NCI-H510A (cell line): ENCODE results near the gene GALNT13.

Experiments
- DNase-seq: peaks from one replicate; lab custom pipeline; 2025; lab: John Stamatoyannopoulos, UW

The GALNT13 gene

DNA sequence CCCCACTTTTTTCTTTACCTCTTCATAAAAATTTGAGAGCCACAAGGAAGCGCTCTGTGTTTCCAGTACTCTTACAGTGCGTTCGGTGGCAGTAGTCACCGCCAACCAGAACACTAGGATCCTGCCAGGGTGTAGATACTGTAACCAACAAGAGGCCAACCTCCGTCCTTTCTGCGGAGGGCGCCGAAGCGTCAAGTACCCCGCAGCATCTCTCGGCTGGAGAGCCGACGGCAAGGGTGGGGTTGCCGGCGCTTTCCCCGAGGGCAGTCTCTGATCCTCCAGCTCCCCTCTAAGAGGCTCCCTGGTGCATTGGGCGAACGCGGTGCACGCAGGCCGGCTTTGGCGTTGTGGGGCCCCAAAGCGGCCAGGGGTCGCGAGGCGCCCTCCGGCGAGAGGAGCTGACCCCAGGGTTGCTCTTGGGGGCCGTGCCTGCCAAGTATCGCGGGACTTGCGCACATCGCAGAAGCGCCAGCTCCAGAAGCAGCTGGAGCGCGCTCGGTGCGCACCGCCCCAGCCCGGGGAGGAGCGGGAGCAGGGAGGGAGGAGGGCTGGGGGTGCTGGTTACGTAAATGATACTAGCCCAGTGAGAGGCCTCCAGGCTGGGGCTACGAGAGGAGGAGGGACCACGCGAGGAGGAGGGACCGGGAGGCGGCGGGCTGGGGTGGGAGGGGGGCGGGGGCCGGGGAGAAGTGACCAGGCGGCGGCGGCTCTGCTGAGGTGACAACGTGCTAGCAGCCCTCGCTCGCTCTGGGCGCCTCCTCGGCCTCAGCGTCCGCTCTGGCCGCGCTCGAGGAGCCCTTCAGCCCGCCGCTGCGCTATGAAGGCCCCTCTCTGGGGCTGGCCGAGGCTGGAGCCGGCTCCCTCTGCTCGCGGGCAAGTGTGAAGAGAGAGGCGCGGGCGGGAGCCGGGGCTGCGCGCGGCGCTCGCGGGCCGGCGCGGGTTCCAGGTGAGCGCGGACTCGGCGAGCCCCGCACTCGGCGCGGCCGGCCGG is at the start of gene GALNT13:
GALNT13 (plus strand) TSS at position 692 of the 991 bp plus-strand sequence.
- DNase-seq = peak; percentile 83

DNA sequence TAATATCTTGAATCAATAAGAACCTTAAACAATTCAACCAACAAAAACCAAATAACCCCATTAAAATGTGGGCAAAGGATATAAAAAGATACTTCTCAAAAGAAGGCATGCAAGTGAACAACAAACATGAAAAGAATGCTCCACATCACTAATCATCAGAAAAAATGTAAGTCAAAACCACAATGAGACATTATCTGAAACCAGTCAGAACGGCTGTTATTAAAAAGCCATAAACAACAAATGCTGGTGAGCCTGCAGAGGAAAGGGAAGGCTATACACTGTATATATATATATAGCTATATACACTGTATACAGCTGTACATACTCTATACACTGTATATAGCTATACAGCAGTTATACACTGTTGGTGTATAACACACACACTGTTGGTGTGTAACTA is 47.8 kb upstream of the GALNT13 start:
- DNase-seq = no peak

GRCh38 chr2:153828335-153828734 is 43.4 kb upstream of the GALNT13 start:
- DNase-seq = no peak

GRCh38 chr2:153834662-153835061 is 37.1 kb upstream of the GALNT13 start:
- DNase-seq = no peak

DNA sequence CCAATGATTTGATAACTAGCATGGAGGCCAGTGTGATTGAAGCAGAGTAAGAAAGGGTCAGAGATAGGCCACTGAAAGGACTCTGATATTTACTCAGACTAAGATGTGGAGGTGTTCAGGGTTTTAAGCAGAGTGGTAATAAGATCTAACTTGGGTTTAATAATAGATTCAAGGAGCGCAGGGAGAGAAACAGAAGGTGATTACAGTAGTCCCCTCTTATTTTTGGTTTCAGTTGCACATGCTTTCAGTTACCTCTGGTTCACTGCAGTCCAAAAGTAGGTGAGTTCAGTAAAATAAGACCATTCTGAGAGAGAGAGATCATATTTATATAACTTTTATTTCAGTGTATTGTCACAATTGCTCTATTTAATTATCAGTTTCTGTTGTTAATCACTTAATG is 13.5 kb upstream of the GALNT13 start:
- no peak for DNase-seq

DNA sequence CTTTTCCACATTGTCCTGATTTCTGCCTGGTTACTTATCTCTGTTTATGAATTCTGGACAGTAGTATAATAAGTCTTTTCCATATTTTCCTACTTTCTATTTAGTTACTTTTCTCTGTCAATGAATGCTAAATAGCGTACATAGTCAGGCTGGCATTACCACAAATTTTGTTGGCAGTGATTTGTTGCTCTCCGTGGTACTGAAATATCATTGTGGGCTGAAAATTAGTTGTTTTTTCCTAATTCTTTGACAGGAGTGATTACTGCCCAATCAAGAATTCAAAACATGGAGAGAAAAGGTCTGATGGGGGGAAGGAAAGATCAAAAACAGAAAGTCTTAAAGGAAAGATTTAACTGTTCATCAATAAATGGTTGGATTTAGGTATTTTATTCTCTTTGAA is 7.7 kb upstream of the GALNT13 start:
- no peak for DNase-seq

- no peak for DNase-seq
These were observed 5.1 kb upstream of the GALNT13 start for GRCh38 chr2:153866595-153866994.

GRCh38 chr2:153870308-153870707 is 1.4 kb upstream of the GALNT13 start:
- DNase-seq = no peak

GRCh38 chr2:153872311-153873051 is 759 bp downstream of the GALNT13 start:
- no peak for DNase-seq

GRCh38 chr2:153873052-153874048 is 1.6 kb downstream of the GALNT13 start:
- no peak for DNase-seq

DNA sequence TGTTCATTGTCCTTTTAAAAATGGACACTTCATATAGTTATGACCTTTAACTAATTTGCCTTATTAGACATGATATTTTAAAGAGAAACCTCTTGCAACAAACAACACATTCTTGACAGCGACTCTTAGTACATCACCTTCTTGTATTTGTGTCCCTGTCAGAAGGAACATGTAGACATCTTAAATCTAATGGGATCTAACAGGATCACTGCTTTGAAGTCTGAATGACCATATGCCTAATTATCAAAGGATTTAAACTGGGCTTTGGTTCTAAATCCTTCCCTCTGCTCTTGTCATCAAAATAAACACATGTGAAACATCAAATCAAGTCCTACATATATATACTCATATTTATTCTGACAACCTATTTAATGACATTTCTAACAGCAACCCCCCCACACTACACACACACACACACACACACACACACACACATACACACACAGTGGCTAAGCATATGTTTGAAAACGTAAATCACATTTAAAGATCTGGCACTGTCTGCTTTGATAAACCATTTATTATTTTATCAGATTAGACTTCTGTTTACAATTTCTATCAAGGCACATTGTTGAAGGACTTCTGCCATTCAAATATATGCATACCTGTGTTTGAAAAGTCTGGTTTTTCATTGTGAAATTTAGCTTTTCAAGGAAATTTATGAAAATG is 4.2 kb downstream of the GALNT13 start:
- no peak for DNase-seq

- DNase-seq = no peak
These were observed 9.2 kb downstream of the GALNT13 start for GRCh38 chr2:153880926-153881325.

DNA sequence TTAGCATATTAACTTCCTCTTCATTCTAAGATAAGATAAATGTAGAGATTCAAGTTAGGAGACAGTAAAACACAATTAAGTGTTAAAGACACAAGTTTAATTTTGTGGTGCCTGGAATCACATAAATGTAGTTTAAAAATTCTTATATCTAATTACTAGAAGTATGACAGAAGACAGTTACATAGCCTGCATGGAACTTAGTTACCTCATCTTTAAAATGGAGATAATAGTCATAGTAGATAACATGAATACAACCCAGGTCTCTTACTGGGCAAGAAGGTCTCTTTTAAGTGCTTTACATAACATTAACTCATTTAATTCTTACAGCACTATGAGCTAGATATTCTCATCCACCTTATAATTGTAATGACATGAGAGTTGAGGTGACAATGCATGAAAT is 15.1 kb downstream of the GALNT13 start:
- DNase-seq = no peak

DNA sequence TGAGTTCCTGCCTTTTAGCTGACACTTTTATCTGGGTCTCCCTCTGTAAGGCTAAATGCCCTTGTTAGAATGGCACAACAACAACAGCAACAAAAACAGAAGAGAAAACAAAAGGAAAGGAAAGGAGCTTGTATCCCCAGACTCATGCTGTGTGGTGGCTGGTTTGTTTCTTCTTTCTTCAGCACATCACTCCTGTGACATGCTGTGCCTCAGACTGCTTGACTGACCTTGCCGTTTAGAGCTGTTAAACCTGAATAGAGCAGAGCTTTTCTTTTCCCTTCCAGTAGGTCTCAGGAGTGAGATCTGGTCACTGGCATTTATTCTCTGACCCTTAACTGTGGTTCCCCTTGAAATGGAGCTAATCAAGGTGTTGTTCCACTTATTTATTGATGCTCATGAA is 18.9 kb downstream of the GALNT13 start:
- no peak for DNase-seq

GRCh38 chr2:153891051-153891450 is 19.3 kb downstream of the GALNT13 start:
- DNase-seq = no peak

DNA sequence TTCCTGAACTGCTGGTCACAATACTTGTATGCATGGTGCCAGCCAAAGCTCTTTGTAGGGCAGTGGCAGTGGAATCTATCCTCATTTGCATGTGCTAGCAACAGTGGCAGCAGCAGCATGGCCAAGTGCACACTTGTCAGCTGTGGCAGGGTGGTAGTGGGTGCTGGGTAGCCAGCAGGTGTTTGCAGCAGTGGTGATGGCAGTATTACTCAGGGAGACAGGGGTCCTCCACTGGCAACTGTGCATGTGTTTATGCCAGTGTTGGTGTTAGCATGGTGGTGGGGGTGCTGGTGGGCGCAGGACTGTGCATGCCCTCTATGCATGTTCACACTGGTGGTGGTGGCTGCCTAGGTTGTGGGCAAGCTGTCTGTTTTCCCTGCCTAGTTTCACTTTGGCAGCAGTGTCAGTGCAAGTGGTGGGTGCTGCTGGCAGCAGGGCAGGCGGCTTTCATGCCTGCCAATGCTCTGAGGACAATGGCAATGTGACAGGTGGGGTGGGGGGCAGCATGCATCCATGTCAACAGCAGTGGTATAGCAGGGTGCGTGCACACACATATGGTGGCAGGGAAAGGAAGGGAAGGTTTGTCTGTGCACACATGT is 41.2 kb downstream of the GALNT13 start:
- no peak for DNase-seq

GRCh38 chr2:153917570-153917969 is 45.8 kb downstream of the GALNT13 start:
- DNase-seq = no peak

GRCh38 chr2:153935511-153935910 is 63.8 kb downstream of the GALNT13 start:
- no peak for DNase-seq

DNA sequence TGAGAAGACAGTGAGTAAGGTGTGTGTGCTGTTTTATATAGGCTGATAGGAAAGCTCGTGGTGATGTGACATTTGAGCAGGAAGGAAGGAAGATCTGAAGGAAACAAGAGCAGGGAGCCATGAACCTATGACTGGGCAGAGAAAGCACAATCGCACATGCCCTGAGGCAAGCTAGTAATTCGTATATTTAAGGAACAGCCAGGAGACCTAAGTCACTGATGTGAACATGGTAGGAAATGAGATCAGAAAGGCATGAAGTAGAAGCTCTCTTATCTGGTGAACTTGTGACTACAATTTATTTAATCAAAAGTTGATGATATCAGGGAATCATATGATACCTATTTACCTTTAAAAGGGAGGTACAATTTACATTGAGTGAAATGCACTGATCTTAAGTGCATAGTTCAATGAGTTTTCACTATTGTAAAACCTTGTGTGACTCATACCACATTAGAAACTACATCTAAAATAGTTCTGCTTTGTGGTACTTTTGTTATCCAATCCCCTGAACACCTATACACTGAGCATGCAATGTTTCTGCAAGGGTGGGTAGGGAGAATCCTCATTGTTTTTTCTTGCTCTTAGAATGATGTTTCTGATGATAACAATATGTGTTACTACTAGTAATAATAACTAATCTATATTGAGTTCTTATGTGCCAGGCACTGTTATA is 67.5 kb downstream of the GALNT13 start:
- no peak for DNase-seq

DNA sequence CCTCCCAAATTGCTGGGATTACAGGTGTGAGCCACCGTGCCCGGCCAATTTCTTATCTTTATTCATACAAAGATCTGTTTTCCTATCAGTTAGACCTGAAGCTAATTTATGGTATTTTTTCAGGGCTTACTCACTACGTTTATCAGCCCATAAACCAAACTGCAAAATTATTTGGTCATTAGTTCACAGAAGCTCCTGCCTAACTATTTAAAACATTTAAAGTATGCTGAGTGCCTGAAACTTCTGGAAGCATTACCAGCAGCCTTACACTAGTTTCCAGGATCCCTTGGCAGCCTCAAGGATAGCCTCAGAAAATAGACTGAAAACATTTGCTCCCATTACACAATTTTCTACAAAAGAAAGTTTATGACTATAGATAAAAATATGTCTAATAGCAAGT is 68.8 kb downstream of the GALNT13 start:
- no peak for DNase-seq
